HG03060 (cell line): ENCODE measurements around the gene CABLES1.

Source experiments
- ATAC-seq: cut with Tn5 transposase; IDR thresholded peaks from one replicate; pipeline ENCODE4 v1.9.1; 2021; ENCODE audit warnings: low read depth, moderate number of reproducible peaks; ENCODE audit not compliant: unreplicated experiment

CABLES1 gene

GRCh38 chr18:23165271-23166068 lies 30.2 kb downstream of the CABLES1 start:
- no peak for ATAC-seq

DNA sequence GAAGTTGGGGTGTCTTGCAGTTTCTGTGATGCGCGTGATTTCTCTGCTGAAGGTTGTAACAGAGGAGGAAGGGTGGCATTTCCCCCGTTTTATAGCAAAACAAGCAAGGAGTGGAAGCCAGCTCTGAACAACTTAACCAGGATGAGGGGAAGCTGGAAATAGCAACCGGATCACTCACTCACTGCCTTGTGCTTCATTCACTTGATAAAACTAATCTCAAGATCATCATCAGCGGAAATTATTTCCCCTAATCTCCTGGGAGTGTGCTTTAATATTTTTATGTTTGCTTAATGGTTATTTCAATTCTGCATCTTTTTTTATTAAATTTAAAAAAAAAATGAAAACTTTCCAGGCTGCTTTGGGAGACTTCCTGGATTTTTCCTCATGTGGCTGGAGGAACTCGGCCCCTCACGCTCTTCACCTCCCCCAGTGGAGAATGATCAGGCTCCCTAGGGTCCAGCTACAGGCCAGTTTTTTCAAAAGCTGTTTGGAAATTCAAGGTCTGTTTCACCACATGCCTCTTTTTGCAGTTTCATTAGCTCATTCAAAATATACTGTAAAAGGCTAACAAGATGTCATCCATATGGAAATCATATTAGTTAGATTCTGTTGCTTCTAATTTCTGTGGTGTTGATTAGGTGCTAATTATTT lies 31.7 kb downstream of the CABLES1 start:
- ATAC-seq: no peak

DNA sequence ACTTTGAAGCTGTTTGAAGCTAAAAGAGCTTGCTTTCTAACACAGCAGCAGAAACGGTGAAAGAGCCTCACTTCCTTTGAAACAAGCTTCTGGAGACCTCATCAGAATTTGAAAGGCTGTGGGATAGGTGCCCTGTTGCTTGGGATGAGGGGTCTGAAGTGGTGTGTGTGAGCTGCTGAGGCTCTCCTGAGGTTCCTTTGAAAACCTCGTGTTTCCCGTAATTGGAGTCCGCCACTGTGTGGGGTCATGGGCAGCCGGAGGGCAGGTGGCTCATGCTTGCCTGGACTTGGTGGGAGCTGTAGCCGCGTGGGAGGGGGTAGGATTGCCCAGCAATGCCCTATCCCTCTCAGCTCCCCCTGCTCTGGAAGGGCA lies 34.4 kb downstream of the CABLES1 start:
- no peak for ATAC-seq

DNA sequence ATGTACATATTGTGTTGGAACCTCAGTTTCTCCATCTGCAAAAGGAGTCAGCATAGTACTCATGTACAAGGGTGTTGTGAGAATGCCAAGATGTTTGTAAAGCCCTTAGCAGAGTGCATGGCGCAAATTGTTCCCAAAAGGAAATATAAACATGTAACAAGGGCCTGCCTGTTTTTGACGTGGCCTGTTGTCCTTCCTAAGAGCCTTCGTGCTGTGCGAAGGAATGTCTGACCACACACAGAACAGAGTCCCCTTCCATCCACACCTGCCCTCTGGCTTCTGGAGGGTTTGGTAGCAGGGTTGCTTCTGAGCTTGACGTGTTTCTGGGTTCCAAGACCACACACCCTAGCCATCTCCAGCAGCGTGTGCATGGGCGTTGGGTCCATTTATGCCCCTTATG lies 34.9 kb downstream of the CABLES1 start:
- no peak for ATAC-seq

DNA sequence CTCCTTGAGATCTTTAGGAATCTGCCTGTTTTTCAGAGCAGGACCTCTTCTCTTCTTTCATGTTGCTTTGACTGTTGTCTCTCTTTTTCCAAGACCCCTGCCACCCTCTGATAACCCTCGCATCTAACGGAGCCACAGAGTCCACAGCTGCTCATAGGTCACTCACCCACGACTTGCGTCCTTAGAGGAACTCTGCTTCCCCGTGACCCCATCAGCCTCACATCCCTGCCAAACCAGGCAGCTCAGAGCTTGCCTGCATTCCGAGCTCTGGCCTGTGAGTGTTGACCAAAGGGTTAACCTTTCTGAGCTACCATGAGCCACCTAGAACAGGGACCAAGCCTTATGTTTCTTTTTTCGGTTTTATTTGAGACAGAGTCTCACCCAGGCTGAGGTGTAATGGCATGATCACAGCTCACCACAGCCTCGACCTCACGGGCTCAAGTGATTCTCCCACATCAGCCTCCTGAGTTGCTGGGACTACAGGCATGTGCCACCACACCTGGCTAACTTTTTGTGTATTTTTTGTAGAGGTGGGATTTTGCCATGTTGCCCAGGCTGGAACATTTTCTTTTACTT lies 36.4 kb downstream of the CABLES1 start:
- no peak for ATAC-seq

GRCh38 chr18:23172591-23173380 lies 37.5 kb downstream of the CABLES1 start:
- ATAC-seq: no peak

GRCh38 chr18:23173912-23174311 lies 38.6 kb downstream of the CABLES1 start:
- ATAC-seq: no peak

DNA sequence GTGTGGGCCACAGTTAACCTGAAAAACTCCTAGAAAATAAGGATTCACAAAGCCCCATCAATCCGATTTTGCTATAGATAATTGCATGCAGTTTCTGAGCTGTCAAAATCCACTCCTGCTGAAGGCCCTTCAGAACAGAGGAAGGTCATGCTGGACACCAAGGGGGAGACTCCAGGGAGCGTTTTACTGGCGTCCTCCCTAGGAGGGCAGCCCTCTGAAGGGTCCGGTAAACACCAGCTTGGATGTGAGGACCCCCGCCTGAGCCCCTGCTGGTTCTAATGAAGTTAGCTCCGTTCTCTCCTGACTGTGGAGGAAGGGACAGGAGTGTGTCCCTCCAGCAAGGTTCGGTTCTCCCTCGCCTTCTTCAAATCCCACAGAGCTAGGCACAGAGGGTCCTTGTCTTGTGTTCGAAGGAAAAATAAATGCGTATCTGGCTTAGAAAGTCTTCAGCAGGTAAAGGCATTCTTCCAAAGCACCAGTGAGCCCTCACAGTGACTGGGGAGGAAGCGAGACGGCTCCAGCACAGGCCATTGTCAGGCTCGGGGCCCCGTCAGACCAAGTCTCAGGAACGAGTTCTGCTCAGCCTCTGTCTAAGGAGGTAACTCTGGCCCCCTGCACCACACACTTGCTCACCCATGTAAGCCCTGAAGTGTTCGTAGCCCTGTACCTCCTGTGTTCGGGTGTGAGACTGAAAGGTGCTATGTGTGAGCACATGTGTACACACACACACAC lies 41.6 kb downstream of the CABLES1 start:
- no peak for ATAC-seq

DNA sequence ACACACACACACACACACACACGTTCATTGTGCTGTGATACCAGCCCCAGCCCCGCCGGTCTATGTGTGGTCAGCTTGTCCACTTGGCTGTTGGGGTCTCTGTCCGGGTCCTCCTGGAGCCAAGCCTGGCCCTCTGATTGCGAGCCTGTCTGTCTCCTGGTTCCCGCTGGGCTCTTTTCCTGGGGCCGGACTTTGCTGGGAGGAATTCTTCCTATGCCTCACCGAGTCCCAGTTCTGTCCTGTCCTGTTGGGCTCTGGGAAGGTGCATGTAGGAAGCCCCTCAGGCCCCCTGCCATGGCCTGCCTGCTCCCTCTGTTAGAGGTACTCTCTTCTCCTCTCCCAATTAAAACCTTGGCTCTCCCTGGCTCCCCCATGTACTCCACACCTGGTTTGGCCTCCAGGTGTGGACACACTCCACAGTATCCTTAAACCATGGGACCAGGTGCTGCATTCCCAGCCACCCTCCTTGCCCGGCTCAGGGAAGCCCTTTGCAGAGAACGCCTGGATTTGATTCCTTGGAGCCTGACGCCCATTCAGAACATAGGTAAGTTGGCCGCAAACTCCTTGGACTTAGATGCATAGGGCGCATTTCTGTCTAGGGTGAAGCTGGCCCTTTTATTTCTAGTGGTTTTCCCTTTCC lies 42.3 kb downstream of the CABLES1 start:
- no peak for ATAC-seq

GRCh38 chr18:23178201-23178600 lies 42.9 kb downstream of the CABLES1 start:
- no peak for ATAC-seq

GRCh38 chr18:23178661-23179081 lies 43.4 kb downstream of the CABLES1 start:
- no peak for ATAC-seq

DNA sequence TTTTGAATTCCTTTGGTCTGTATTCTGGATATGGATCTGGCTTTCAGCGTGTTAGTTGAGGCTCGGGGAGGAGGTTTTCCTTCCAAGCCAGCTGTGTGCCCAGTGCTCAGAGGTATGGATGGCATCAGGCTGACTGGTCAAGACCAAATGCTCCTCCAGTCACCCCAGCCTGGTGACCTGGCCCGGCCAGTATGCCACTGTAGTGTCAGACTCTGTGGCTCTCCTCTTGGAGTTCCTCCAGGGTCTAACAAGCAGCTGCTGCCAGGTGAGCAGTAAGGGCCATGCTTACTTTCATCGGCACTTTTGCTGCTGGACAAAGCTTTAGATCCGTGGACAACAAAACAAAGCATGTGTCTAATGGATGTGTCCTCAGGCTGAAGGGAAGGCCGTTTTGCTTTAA lies 44.1 kb downstream of the CABLES1 start:
- ATAC-seq: no peak

- ATAC-seq: no peak
Observed at GRCh38 chr18:23181547-23181946, 46.3 kb downstream of the CABLES1 start.

- ATAC-seq: no peak
Observed at GRCh38 chr18:23182606-23183005, 47.3 kb downstream of the CABLES1 start.

GRCh38 chr18:23183411-23184150 lies 48.3 kb downstream of the CABLES1 start:
- no peak for ATAC-seq

DNA sequence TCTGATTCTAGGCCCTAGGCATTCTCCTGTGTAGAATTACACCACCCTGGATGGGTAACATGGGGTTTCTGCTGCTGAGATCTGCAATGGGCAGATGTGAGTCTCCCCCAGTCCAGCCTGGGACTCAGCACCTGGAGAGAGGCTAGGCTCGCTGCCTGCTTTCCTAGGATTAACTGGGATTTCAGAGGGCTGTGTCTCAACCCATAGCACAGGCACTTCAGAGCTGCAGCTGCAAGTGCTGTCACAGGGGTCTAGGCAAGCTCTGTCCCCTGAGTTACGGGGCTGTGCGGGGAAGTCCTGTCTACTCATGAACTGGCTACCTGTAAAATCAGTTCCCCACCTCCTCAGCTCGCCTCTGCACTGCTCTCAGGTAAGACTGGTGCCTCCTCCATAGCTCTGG lies 51.5 kb downstream of the CABLES1 start:
- ATAC-seq: no peak

DNA sequence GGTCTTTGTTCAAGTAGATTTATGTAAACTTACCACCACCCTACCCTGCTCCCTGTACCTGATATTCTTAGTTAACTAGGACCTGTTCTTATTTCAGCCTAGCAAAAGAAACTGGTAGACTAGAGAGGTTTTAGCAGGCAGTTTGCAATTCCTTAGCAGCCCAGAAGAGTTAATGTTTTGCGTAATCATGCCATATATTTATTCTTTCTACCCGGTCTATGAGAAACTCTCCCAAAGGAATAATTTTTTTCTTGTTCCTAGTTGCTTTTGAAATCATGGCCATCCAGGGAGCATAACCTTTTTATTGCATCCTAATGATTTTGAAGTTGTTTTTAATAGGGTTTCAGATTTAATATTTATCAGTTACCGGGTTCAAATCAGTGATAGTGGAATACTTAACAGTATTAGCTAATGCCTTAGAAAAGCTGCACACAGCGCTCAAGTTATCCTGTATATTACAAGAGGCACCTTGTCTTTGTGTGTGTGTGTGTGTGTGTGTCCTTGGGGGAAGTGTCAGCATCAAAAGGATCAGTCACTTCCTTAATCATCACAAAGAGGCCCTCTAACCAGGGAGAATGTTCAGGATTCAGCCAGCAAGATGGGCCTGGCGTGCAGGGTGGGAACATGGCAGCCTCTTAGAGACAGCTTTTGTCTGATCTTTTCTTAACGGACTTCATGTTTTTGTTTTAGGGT lies 52.9 kb downstream of the CABLES1 start:
- ATAC-seq: no peak

DNA sequence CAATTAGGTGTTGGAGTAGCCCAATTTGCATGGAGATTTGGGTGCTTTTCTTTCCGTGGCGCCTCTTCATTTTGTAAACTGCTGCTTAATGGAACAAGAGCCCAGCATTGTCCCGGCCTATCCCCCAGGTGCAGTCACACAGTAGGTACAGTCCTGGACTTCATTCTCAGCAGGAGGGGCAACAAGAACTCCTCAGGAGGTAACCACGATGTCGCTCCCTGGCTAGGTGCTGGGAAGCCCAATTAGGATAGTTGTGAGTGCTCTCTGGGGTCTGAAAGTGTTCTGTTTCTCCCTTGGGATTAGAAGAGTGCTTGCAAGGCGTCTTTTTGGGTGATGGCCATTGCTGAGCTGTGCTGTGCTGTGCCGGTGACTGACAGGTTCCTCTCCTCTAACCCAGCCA lies 53.8 kb downstream of the CABLES1 start:
- no peak for ATAC-seq
